ENCODE results near the gene MEAF6. TPM values are rescaled to one million over a fixed set of nuclear protein-coding genes. Genes with fewer than 3 reads are reported as not detected.

MEAF6 gene
- total and polyA plus RNA-seq, 2 experiments from 2014 or later = 60.1 to 64.5 TPM

DNA sequence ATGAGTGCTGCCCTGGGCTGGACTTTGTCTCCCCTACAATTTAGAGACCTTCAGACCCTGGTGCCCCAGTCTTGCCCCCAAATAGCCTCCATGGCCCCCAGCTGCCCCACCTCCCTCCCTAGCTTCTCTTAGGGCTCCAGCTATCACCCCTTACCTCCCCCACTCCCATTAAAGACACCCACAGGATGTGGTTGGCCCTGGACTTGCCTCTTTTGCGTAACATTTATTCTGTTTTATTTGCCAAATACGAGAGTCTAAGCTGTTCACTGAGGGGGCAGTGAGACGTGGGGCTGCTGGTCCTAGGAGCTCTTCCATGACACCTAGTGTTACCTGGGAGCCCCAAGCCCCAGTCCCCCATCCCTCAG is 35.7 kb downstream of the MEAF6 start:
- H3F3A ChIP-seq (replicated peaks; ENCODE audit: low read depth) = no peaks in the 10 kb centered on the region
- no peaks in the 10 kb centered on the region for H3K9me3 Mint-ChIP-seq
- 0 out of 2 replicates have a peak overlapping the region, but pooled peaks have one; percentile 14 for H3K27ac ChIP-seq (ENCODE audit: low read depth)

More for the DNA sequence above, 35.7 kb downstream of the MEAF6 start:
- Histone ChIP-seq H3K79me2 (replicated peaks; ENCODE audit: insufficient read depth) (peaks cover 29% of the 10 kb centered on the region), H4K20me1 (replicated peaks; ENCODE audit: insufficient read depth) (no peaks in the 10 kb centered on the region; the same call in 1 of the 2 replicates), H2AFZ (no peak overlapping the region), H3K36me3 (ENCODE audit: insufficient read depth) (no peaks in the 10 kb centered on the region), H3K4me3 (no peak overlapping the region), H3K4me2 (no peak overlapping the region; the same call in 1 of the 2 replicates), H3K9me2 (ENCODE audit: insufficient read depth) (no peaks in the 10 kb centered on the region), H3K27me3 (ENCODE audit: insufficient read depth) (peaks cover 2% of the 10 kb centered on the region), H3K4me1 (ENCODE audit: insufficient read depth) (peaks cover 35% of the 10 kb centered on the region)
- no peak for DNase-seq (ENCODE audit: low spot score)
- H3K27ac Mint-ChIP-seq = peak overlapping the region; percentile 74
- peaks cover 38% of the 10 kb centered on the region for H3K4me1 Mint-ChIP-seq
- H3K27me3 Mint-ChIP-seq (ENCODE audit: insufficient read depth, low read depth, poor library complexity) = peaks cover 11% of the 10 kb centered on the region
- no peak for ATAC-seq
- peaks cover 46% of the 10 kb centered on the region for H3K36me3 Mint-ChIP-seq (ENCODE audit: low read depth)
- TF ChIP-seq, protein P1, sequence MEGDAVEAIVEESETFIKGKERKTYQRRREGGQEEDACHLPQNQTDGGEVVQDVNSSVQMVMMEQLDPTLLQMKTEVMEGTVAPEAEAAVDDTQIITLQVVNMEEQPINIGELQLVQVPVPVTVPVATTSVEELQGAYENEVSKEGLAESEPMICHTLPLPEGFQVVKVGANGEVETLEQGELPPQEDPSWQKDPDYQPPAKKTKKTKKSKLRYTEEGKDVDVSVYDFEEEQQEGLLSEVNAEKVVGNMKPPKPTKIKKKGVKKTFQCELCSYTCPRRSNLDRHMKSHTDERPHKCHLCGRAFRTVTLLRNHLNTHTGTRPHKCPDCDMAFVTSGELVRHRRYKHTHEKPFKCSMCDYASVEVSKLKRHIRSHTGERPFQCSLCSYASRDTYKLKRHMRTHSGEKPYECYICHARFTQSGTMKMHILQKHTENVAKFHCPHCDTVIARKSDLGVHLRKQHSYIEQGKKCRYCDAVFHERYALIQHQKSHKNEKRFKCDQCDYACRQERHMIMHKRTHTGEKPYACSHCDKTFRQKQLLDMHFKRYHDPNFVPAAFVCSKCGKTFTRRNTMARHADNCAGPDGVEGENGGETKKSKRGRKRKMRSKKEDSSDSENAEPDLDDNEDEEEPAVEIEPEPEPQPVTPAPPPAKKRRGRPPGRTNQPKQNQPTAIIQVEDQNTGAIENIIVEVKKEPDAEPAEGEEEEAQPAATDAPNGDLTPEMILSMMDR (conservative IDR thresholded peaks at IDR 0.05; ENCODE audit: low read depth in 2 of 2) = no peak
- TF ChIP-seq, protein P2, sequence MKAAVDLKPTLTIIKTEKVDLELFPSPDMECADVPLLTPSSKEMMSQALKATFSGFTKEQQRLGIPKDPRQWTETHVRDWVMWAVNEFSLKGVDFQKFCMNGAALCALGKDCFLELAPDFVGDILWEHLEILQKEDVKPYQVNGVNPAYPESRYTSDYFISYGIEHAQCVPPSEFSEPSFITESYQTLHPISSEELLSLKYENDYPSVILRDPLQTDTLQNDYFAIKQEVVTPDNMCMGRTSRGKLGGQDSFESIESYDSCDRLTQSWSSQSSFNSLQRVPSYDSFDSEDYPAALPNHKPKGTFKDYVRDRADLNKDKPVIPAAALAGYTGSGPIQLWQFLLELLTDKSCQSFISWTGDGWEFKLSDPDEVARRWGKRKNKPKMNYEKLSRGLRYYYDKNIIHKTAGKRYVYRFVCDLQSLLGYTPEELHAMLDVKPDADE (IDR thresholded peaks at IDR 0.05) = no peak
- TF ChIP-seq CREB1 (CRISPR knock-in tag; IDR thresholded peaks at IDR 0.05; ENCODE audit: low read depth) (no peak), POLR2AphosphoS5 (IDR thresholded peaks at IDR 0.05; ENCODE audit: low read depth) (no peak), NANOG (IDR thresholded peaks at IDR 0.05; ENCODE audit: borderline replicate concordance) (no peak), ZNF114 (CRISPR knock-in tag; IDR thresholded peaks at IDR 0.05) (no peak), JUNB (IDR thresholded peaks at IDR 0.05; ENCODE audit: unreplicated experiment) (no peak), STAT1 (IDR thresholded peaks at IDR 0.05; ENCODE audit: unreplicated experiment) (no peak), EZH2phosphoT487 (IDR thresholded peaks at IDR 0.05; ENCODE audit: unreplicated experiment) (no peak), ZNF331 (CRISPR knock-in tag; IDR thresholded peaks at IDR 0.05; ENCODE audit: low read depth) (no peak), EZH2 (IDR thresholded peaks at IDR 0.05; ENCODE audit: low read depth, unreplicated experiment) (no peak)
- TF ChIP-seq, protein P3, sequence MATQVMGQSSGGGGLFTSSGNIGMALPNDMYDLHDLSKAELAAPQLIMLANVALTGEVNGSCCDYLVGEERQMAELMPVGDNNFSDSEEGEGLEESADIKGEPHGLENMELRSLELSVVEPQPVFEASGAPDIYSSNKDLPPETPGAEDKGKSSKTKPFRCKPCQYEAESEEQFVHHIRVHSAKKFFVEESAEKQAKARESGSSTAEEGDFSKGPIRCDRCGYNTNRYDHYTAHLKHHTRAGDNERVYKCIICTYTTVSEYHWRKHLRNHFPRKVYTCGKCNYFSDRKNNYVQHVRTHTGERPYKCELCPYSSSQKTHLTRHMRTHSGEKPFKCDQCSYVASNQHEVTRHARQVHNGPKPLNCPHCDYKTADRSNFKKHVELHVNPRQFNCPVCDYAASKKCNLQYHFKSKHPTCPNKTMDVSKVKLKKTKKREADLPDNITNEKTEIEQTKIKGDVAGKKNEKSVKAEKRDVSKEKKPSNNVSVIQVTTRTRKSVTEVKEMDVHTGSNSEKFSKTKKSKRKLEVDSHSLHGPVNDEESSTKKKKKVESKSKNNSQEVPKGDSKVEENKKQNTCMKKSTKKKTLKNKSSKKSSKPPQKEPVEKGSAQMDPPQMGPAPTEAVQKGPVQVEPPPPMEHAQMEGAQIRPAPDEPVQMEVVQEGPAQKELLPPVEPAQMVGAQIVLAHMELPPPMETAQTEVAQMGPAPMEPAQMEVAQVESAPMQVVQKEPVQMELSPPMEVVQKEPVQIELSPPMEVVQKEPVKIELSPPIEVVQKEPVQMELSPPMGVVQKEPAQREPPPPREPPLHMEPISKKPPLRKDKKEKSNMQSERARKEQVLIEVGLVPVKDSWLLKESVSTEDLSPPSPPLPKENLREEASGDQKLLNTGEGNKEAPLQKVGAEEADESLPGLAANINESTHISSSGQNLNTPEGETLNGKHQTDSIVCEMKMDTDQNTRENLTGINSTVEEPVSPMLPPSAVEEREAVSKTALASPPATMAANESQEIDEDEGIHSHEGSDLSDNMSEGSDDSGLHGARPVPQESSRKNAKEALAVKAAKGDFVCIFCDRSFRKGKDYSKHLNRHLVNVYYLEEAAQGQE (IDR thresholded peaks at IDR 0.05; ENCODE audit: unreplicated experiment) = no peak
- TF ChIP-seq, protein P4, sequence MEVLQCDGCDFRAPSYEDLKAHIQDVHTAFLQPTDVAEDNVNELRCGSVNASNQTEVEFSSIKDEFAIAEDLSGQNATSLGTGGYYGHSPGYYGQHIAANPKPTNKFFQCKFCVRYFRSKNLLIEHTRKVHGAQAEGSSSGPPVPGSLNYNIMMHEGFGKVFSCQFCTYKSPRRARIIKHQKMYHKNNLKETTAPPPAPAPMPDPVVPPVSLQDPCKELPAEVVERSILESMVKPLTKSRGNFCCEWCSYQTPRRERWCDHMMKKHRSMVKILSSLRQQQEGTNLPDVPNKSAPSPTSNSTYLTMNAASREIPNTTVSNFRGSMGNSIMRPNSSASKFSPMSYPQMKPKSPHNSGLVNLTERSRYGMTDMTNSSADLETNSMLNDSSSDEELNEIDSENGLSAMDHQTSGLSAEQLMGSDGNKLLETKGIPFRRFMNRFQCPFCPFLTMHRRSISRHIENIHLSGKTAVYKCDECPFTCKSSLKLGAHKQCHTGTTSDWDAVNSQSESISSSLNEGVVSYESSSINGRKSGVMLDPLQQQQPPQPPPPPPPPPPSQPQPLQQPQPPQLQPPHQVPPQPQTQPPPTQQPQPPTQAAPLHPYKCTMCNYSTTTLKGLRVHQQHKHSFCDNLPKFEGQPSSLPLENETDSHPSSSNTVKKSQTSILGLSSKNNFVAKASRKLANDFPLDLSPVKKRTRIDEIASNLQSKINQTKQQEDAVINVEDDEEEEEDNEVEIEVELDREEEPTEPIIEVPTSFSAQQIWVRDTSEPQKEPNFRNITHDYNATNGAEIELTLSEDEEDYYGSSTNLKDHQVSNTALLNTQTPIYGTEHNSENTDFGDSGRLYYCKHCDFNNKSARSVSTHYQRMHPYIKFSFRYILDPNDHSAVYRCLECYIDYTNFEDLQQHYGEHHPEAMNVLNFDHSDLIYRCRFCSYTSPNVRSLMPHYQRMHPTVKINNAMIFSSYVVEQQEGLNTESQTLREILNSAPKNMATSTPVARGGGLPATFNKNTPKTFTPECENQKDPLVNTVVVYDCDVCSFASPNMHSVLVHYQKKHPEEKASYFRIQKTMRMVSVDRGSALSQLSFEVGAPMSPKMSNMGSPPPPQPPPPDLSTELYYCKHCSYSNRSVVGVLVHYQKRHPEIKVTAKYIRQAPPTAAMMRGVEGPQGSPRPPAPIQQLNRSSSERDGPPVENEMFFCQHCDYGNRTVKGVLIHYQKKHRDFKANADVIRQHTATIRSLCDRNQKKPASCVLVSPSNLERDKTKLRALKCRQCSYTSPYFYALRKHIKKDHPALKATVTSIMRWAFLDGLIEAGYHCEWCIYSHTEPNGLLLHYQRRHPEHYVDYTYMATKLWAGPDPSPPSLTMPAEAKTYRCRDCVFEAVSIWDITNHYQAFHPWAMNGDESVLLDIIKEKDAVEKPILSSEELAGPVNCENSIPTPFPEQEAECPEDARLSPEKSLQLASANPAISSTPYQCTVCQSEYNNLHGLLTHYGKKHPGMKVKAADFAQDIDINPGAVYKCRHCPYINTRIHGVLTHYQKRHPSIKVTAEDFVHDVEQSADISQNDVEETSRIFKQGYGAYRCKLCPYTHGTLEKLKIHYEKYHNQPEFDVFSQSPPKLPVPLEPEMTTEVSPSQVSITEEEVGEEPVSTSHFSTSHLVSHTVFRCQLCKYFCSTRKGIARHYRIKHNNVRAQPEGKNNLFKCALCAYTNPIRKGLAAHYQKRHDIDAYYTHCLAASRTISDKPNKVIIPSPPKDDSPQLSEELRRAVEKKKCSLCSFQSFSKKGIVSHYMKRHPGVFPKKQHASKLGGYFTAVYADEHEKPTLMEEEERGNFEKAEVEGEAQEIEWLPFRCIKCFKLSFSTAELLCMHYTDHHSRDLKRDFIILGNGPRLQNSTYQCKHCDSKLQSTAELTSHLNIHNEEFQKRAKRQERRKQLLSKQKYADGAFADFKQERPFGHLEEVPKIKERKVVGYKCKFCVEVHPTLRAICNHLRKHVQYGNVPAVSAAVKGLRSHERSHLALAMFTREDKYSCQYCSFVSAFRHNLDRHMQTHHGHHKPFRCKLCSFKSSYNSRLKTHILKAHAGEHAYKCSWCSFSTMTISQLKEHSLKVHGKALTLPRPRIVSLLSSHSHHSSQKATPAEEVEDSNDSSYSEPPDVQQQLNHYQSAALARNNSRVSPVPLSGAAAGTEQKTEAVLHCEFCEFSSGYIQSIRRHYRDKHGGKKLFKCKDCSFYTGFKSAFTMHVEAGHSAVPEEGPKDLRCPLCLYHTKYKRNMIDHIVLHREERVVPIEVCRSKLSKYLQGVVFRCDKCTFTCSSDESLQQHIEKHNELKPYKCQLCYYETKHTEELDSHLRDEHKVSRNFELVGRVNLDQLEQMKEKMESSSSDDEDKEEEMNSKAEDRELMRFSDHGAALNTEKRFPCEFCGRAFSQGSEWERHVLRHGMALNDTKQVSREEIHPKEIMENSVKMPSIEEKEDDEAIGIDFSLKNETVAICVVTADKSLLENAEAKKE (CRISPR knock-in tag; IDR thresholded peaks at IDR 0.05) = no peak
- H3K4me3 Mint-ChIP-seq = no peak overlapping the region
